NCI-H2107 treated with DMSO at 0.1 percent for 48 hours (cell line): ENCODE data around the gene TBXT.

Experiments
- DNase-seq: peaks from one replicate; lab custom pipeline; 2025; ENCODE audit not compliant: unreplicated experiment; lab: John Stamatoyannopoulos, UW

TBXT gene

GRCh38 chr6:166119116-166119911, 48.3 kb downstream of the TBXT start:
- DNase-seq = no peak

GRCh38 chr6:166115609-166116008, 52.0 kb downstream of the TBXT start:
- DNase-seq = no peak

GRCh38 chr6:166112580-166112979, 55.1 kb downstream of the TBXT start:
- DNase-seq = no peak

GRCh38 chr6:166109608-166110007, 58.0 kb downstream of the TBXT start:
- no peak for DNase-seq
